Measurements from ENCODE around the gene AP1G2. TPM values are rescaled to one million over a fixed set of nuclear protein-coding genes. Genes with fewer than 3 reads are reported as not detected.

The AP1G2 gene
- total RNA-seq, 4 donors from 2014 or later, result 15.9 to 30.2 (median 20.0) TPM

DNA sequence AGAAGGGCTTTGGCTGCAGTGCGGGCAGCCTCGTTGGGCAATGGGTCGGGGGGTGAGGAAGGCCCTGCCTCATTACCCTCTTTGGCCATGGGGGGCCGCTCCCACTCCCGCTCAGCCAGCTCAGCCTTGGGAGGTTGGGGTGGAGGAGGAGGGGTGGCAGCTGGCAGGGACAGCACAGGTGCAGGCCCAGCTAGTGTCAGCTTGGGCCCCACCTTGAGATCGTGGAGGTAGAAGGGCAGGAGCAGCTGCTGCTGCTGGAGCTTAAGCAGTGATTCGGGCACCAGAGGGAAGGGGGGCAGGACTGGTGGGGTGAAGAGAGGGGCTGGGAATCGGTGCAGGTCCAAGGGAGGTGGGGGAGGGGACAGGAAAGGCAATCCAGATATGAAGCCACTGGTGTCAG, 42.0 kb downstream of the AP1G2 start:
- H3K27ac ChIP-seq (replicated peaks in 1 of 4), result no peak overlapping the region
- intact Hi-C loops (cut with DNase I), result no loop called here
- peaks cover 0 to 22% (median 4%) of the 10 kb centered on the region in 4 donors for H3K36me3 ChIP-seq
- H3K4me1 ChIP-seq, result no peaks in the 10 kb centered on the region
- DNase-seq (ENCODE audit: extremely low spot score), result no peak
- TF ChIP-seq POLR2A (IDR thresholded peaks at IDR 0.05; ENCODE audit: low read depth) (no peak), POLR2AphosphoS5 (IDR thresholded peaks at IDR 0.05) (no peak), CTCF (IDR thresholded peaks at IDR 0.05) (no peak), EP300 (IDR thresholded peaks at IDR 0.05) (no peak)
- H3K4me3 ChIP-seq, result no peak overlapping the region
- WGBS, result 81% methylated on average over 7 of the region's 8 CpGs
- H3K9me3 ChIP-seq, result no peaks in the 10 kb centered on the region
- H3K27me3 ChIP-seq, result no peaks in the 10 kb centered on the region

DNA sequence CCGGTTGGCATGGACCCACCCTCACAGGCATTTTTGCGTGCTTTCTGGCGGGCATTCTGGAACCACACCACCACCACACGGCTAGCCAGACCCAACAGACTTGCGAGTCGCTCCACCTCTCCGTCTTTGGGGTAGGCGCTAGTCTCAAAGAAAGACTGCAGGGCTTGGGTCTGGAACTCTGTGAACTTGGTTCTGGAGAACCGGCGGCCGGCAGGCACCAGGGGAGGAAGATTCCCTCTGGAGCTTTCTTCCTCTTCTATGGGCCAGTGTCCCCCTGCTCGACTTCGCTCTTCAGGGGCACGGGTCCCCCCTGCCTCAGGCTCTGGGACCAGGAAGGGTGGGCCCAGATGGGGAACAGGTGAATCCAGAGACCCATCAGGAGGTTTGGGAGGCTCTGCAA, 42.6 kb downstream of the AP1G2 start:
- no peak overlapping the region for H3K27ac ChIP-seq (replicated peaks in 1 of 4)
- no peak overlapping the region for H3K4me3 ChIP-seq
- no peaks in the 10 kb centered on the region for H3K27me3 ChIP-seq
- peaks cover 0 to 22% (median 4%) of the 10 kb centered on the region in 4 donors for H3K36me3 ChIP-seq
- no peak for DNase-seq (ENCODE audit: extremely low spot score)
- no peaks in the 10 kb centered on the region for H3K9me3 ChIP-seq
- H3K4me1 ChIP-seq, result no peaks in the 10 kb centered on the region
- TF ChIP-seq POLR2A (IDR thresholded peaks at IDR 0.05; ENCODE audit: low read depth) (no peak), CTCF (IDR thresholded peaks at IDR 0.05) (no peak), EP300 (IDR thresholded peaks at IDR 0.05) (no peak), POLR2AphosphoS5 (IDR thresholded peaks at IDR 0.05) (no peak)
- WGBS, result 96% methylated on average over 14 of the region's 14 CpGs
- intact Hi-C loops (cut with DNase I), result no loop called here

DNA sequence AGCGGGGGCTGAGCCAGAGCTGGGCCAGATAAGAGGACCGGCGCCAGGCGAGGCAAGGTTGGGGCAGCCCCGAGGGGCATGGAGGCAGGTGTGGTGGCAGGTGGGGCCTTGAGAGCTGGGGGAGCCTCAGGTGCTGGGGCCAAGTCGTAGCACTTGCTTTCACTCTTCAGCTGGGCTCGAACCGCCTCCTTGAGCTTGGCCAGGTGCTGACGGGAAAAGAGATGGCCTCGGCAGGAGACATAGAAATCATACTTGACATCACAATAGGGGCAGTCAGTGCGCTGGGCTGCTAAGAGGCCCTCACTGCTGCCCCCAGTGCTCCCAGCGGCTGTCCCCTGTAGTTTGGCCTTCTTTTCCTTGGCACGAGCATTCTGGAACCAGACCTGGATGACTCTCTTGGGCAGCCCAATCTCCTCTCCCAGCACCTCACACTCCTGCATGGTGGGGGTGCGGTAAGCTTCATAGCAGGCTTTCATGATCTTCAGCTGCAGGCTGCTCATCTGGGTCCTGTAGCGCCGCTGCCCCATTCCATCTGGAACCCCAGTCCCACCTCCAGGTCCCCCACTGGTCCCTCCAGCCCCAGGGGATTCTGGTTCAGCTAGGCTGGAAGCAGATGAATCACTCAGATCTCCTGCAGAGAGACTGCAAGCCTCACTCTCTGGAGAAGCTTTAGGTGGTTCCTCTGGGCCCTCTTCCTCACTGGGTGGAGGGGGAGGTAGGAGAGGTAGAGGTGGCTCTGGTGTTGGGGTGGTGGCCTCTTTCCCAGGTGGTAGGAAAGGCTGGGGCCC, 44.2 kb downstream of the AP1G2 start:
- H3K36me3 ChIP-seq, result peaks cover 0 to 22% (median 4%) of the 10 kb centered on the region in 4 donors
- no peak for DNase-seq (ENCODE audit: extremely low spot score)
- no peaks in the 10 kb centered on the region for H3K9me3 ChIP-seq
- 92% methylated on average over 9 of the region's 16 CpGs for WGBS
- H3K27me3 ChIP-seq, result no peaks in the 10 kb centered on the region
- intact Hi-C loops (cut with DNase I), result no loop called here
- no peaks in the 10 kb centered on the region for H3K4me1 ChIP-seq
- H3K27ac ChIP-seq (replicated peaks in 1 of 4), result no peak overlapping the region
- TF ChIP-seq EP300 (IDR thresholded peaks at IDR 0.05) (no peak), POLR2AphosphoS5 (IDR thresholded peaks at IDR 0.05) (no peak), POLR2A (IDR thresholded peaks at IDR 0.05; ENCODE audit: low read depth) (no peak), CTCF (IDR thresholded peaks at IDR 0.05) (no peak)
- H3K4me3 ChIP-seq, result no peak overlapping the region

DNA sequence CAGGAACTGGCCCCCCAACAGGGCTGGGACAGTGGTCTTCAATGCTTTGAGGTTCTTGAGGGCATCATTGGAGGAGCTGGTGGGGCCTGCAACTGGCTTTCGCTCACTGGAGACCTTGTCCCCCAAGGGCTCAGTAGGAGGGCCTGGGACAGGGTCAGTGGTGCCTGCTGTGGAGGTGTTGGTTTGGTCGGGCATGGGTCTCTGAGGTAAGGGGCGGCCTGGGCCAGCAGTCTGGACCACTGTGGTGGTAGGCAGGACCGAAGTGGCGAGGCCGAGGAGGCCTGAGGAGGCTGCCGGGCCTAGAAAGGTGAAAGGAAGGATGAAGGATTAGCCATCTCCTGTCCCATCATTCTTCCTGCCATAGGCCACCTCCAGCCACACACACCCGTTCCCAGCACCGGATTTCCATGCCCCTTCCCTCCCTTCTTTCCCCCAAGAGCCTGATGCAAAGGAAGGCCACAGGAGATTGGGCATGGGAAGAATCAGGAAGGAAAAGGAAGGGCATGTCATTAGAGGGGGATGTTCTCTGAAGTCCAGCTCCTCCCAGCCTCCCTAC, 44.9 kb downstream of the AP1G2 start:
- H3K4me1 ChIP-seq, result no peaks in the 10 kb centered on the region
- WGBS, result 84% methylated on average over 8 of the region's 9 CpGs
- peaks cover 0 to 22% (median 4%) of the 10 kb centered on the region in 4 donors for H3K36me3 ChIP-seq
- no peak overlapping the region for H3K27ac ChIP-seq (replicated peaks in 1 of 4)
- no peak for DNase-seq (ENCODE audit: extremely low spot score)
- no peak for TF ChIP-seq POLR2AphosphoS5 (IDR thresholded peaks at IDR 0.05)
- no peak for TF ChIP-seq POLR2A (IDR thresholded peaks at IDR 0.05; ENCODE audit: low read depth)
- TF ChIP-seq EP300 (IDR thresholded peaks at IDR 0.05), result no peak
- TF ChIP-seq CTCF (IDR thresholded peaks at IDR 0.05), result no peak
- no peak overlapping the region for H3K4me3 ChIP-seq
- intact Hi-C loops (cut with DNase I), result no loop called here
- H3K9me3 ChIP-seq, result no peaks in the 10 kb centered on the region
- H3K27me3 ChIP-seq, result no peaks in the 10 kb centered on the region

Measured in esophagus muscularis mucosa (tissue), 4 donors.